ENCODE data around the gene ENTPD1.

Gene ENTPD1

DNA sequence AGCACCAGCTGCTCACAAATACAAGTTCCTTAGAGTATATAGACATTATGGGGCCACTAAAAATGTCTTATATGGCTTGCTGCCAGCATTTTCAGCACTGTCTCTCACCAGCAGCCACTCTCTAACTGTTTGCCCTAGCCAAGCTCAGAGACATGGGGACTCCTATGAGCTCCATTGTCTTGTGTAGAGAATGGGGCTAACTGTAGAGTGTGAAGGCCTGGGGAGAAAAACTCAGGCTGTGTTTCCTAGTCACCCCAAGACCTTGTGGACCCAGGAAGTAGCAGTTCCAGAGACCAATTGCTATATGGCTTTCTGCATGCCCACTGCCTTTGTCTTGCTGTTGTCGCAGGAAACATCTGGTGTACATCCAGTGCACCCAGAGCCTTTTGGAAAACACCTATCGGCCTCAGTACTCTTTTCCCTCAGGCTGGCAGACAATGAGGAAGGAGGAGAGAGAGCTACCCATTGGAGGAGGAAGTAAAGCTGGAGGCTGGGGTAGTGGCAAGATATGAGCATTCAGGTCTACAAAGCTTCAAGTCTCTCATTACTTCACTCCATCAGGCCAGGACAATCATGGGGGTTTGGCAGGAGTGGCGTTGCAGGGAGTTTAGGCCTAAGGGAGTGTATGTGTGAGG lies 28.4 kb downstream of the ENTPD1 start:
- no peaks in the 10 kb centered on the region for H3K4me1 ChIP-seq (ENCODE audit: control insufficient read depth, insufficient read depth, low read length, poor library complexity, severe bottlenecking)
- H3K9me3 ChIP-seq (ENCODE audit: control insufficient read depth, low read length): no peaks in the 10 kb centered on the region
- H3K27me3 ChIP-seq (replicated peaks; ENCODE audit: control insufficient read depth, insufficient read depth, low read length, poor library complexity, severe bottlenecking): no peaks in the 10 kb centered on the region
- no peak overlapping the region for H3K27ac ChIP-seq (ENCODE audit: insufficient read depth, low read length, poor library complexity, severe bottlenecking)
- no peaks in the 10 kb centered on the region for H3K36me3 ChIP-seq (ENCODE audit: control insufficient read depth, insufficient read depth, low read length)
- H3K4me3 ChIP-seq (ENCODE audit: insufficient read depth, low read depth, low read length, poor library complexity, severe bottlenecking): no peak overlapping the region
- no peak for DNase-seq

GRCh38 chr10:95785317-95785716 lies 29.4 kb downstream of the ENTPD1 start:
- Histone ChIP-seq H3K4me1 (ENCODE audit: control insufficient read depth, insufficient read depth, low read length, poor library complexity, severe bottlenecking) (no peaks in the 10 kb centered on the region), H3K9me3 (ENCODE audit: control insufficient read depth, low read length) (no peaks in the 10 kb centered on the region), H3K36me3 (ENCODE audit: control insufficient read depth, insufficient read depth, low read length) (no peaks in the 10 kb centered on the region), H3K4me3 (ENCODE audit: insufficient read depth, low read depth, low read length, poor library complexity, severe bottlenecking) (no peak overlapping the region), H3K27ac (ENCODE audit: insufficient read depth, low read length, poor library complexity, severe bottlenecking) (no peak overlapping the region), H3K27me3 (replicated peaks; ENCODE audit: control insufficient read depth, insufficient read depth, low read length, poor library complexity, severe bottlenecking) (no peaks in the 10 kb centered on the region)
- DNase-seq: no peak

DNA sequence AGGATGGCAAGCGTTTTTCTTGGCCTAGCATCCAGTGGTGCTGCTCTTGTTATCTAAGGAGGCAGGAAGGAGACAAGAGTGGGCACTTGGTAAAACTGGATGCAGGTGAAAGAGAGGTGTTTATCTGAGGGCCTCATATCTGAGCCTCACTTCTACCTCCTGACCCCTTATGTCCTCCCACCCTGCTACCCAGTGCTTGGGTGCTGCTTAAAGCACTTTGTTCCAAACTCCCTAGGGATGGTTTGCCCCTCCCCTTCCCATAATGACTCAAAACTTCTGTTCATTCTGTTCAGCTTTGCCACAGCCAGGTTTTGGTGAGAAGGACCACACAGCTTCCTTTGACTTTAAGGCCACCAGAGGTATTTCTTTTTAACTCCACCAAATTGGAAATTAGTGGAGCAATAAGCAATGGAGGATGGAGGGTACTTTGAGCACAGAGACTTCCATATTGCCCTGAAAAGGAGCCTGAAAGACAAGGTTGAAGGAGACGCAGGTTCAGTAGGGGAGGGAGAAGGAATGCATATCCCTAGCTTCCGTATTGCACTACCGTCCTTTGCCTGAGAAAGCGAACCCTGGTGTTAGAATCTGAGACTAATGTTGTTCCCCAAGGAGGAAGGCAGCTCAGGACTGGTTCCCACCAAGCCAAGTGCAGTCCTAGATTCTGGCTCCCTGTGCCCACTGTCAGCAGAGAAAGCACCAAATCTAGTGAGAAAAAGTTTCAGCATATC lies 30.1 kb downstream of the ENTPD1 start:
- Histone ChIP-seq H3K36me3 (ENCODE audit: control insufficient read depth, insufficient read depth, low read length) (no peaks in the 10 kb centered on the region), H3K4me3 (ENCODE audit: insufficient read depth, low read depth, low read length, poor library complexity, severe bottlenecking) (no peak overlapping the region), H3K27me3 (replicated peaks; ENCODE audit: control insufficient read depth, insufficient read depth, low read length, poor library complexity, severe bottlenecking) (no peaks in the 10 kb centered on the region), H3K4me1 (ENCODE audit: control insufficient read depth, insufficient read depth, low read length, poor library complexity, severe bottlenecking) (no peaks in the 10 kb centered on the region), H3K27ac (ENCODE audit: insufficient read depth, low read length, poor library complexity, severe bottlenecking) (no peak overlapping the region), H3K9me3 (ENCODE audit: control insufficient read depth, low read length) (no peaks in the 10 kb centered on the region)
- DNase-seq: no peak

DNA sequence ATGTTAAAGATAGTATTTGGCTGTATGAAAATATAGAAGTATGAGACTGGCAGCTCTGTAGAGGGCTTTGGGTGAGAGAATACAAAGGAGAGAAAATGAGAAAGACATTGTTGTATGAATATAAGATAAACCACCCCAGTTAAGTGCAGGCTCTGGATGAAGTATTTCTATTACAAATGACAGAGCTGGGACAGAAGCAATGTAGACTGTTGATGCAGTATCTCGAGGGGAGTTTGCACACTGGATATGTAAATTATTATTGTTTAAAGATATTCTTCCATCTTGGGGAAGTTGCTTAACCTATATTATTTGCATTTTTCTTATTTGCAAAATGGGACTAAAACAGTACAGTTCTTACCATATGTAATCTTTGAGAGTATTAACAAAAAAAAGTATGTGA lies 31.5 kb downstream of the ENTPD1 start:
- H3K4me3 ChIP-seq (ENCODE audit: insufficient read depth, low read depth, low read length, poor library complexity, severe bottlenecking): no peak overlapping the region
- no peak for DNase-seq
- no peak overlapping the region for H3K27ac ChIP-seq (ENCODE audit: insufficient read depth, low read length, poor library complexity, severe bottlenecking)
- no peaks in the 10 kb centered on the region for H3K27me3 ChIP-seq (replicated peaks; ENCODE audit: control insufficient read depth, insufficient read depth, low read length, poor library complexity, severe bottlenecking)
- H3K9me3 ChIP-seq (ENCODE audit: control insufficient read depth, low read length): no peaks in the 10 kb centered on the region
- H3K36me3 ChIP-seq (ENCODE audit: control insufficient read depth, insufficient read depth, low read length): no peaks in the 10 kb centered on the region
- H3K4me1 ChIP-seq (ENCODE audit: control insufficient read depth, insufficient read depth, low read length, poor library complexity, severe bottlenecking): no peaks in the 10 kb centered on the region

GRCh38 chr10:95788830-95789229 lies 32.9 kb downstream of the ENTPD1 start:
- Histone ChIP-seq H3K36me3 (ENCODE audit: control insufficient read depth, insufficient read depth, low read length) (no peaks in the 10 kb centered on the region), H3K4me3 (ENCODE audit: insufficient read depth, low read depth, low read length, poor library complexity, severe bottlenecking) (no peak overlapping the region), H3K4me1 (ENCODE audit: control insufficient read depth, insufficient read depth, low read length, poor library complexity, severe bottlenecking) (no peaks in the 10 kb centered on the region), H3K27ac (ENCODE audit: insufficient read depth, low read length, poor library complexity, severe bottlenecking) (no peak overlapping the region), H3K9me3 (ENCODE audit: control insufficient read depth, low read length) (no peaks in the 10 kb centered on the region), H3K27me3 (replicated peaks; ENCODE audit: control insufficient read depth, insufficient read depth, low read length, poor library complexity, severe bottlenecking) (no peaks in the 10 kb centered on the region)
- no peak for DNase-seq

DNA sequence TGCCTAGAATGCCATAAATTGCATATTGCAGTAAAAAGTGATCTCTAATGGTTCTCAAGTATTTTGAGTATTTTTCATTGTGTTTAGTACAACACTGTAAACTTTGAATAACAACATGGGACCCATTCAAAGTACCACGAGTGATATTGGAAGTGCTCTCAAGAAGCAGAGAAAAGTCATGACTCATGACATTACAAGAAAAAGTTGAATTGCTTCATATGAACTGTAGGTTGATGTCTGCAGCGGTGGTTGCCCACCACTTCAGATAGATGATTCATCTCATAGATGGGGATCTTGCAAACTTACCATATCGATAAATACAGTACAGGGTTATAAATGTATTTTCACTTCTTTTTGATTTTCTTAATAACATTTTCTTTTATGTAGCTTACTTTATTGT lies 33.9 kb downstream of the ENTPD1 start:
- no peak overlapping the region for H3K27ac ChIP-seq (ENCODE audit: insufficient read depth, low read length, poor library complexity, severe bottlenecking)
- H3K4me3 ChIP-seq (ENCODE audit: insufficient read depth, low read depth, low read length, poor library complexity, severe bottlenecking): no peak overlapping the region
- H3K36me3 ChIP-seq (ENCODE audit: control insufficient read depth, insufficient read depth, low read length): no peaks in the 10 kb centered on the region
- no peak for DNase-seq
- no peaks in the 10 kb centered on the region for H3K27me3 ChIP-seq (replicated peaks; ENCODE audit: control insufficient read depth, insufficient read depth, low read length, poor library complexity, severe bottlenecking)
- no peaks in the 10 kb centered on the region for H3K9me3 ChIP-seq (ENCODE audit: control insufficient read depth, low read length)
- H3K4me1 ChIP-seq (ENCODE audit: control insufficient read depth, insufficient read depth, low read length, poor library complexity, severe bottlenecking): no peaks in the 10 kb centered on the region

DNA sequence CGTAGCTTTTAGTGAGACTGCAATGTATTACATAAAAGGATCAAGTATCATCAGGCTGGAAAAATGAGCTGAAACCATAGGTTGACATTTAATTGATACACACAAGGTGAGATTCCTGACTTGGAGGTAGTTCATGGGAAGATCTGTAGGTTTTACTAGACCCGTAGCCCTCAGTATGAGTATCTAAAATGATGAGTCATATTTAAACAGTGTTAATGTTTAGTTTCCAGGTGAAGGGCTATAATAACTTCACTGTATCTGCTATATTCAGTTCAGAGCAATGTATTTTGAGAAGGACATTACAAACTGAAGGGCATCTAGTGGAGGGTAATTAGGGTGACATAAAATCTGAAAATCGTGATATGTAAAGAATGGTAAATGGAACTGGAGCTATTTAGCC lies 35.0 kb downstream of the ENTPD1 start:
- DNase-seq: no peak
- no peaks in the 10 kb centered on the region for H3K36me3 ChIP-seq (ENCODE audit: control insufficient read depth, insufficient read depth, low read length)
- no peaks in the 10 kb centered on the region for H3K9me3 ChIP-seq (ENCODE audit: control insufficient read depth, low read length)
- H3K27ac ChIP-seq (ENCODE audit: insufficient read depth, low read length, poor library complexity, severe bottlenecking): no peak overlapping the region
- H3K4me1 ChIP-seq (ENCODE audit: control insufficient read depth, insufficient read depth, low read length, poor library complexity, severe bottlenecking): no peaks in the 10 kb centered on the region
- H3K4me3 ChIP-seq (ENCODE audit: insufficient read depth, low read depth, low read length, poor library complexity, severe bottlenecking): no peak overlapping the region
- H3K27me3 ChIP-seq (replicated peaks; ENCODE audit: control insufficient read depth, insufficient read depth, low read length, poor library complexity, severe bottlenecking): no peaks in the 10 kb centered on the region

- Histone ChIP-seq H3K27me3 (replicated peaks; ENCODE audit: control insufficient read depth, insufficient read depth, low read length, poor library complexity, severe bottlenecking) (no peaks in the 10 kb centered on the region), H3K4me1 (ENCODE audit: control insufficient read depth, insufficient read depth, low read length, poor library complexity, severe bottlenecking) (no peaks in the 10 kb centered on the region), H3K4me3 (ENCODE audit: insufficient read depth, low read depth, low read length, poor library complexity, severe bottlenecking) (no peak overlapping the region), H3K36me3 (ENCODE audit: control insufficient read depth, insufficient read depth, low read length) (no peaks in the 10 kb centered on the region), H3K9me3 (ENCODE audit: control insufficient read depth, low read length) (no peaks in the 10 kb centered on the region), H3K27ac (ENCODE audit: insufficient read depth, low read length, poor library complexity, severe bottlenecking) (no peak overlapping the region)
- DNase-seq: no peak
Observed at GRCh38 chr10:95791425-95791979, 35.5 kb downstream of the ENTPD1 start.

- DNase-seq: no peak
- no peaks in the 10 kb centered on the region for H3K9me3 ChIP-seq (ENCODE audit: control insufficient read depth, low read length)
- no peaks in the 10 kb centered on the region for H3K4me1 ChIP-seq (ENCODE audit: control insufficient read depth, insufficient read depth, low read length, poor library complexity, severe bottlenecking)
- no peak overlapping the region for H3K4me3 ChIP-seq (ENCODE audit: insufficient read depth, low read depth, low read length, poor library complexity, severe bottlenecking)
- H3K36me3 ChIP-seq (ENCODE audit: control insufficient read depth, insufficient read depth, low read length): no peaks in the 10 kb centered on the region
- no peaks in the 10 kb centered on the region for H3K27me3 ChIP-seq (replicated peaks; ENCODE audit: control insufficient read depth, insufficient read depth, low read length, poor library complexity, severe bottlenecking)
- no peak overlapping the region for H3K27ac ChIP-seq (ENCODE audit: insufficient read depth, low read length, poor library complexity, severe bottlenecking)
Observed at GRCh38 chr10:95792211-95792780, 36.3 kb downstream of the ENTPD1 start.

DNA sequence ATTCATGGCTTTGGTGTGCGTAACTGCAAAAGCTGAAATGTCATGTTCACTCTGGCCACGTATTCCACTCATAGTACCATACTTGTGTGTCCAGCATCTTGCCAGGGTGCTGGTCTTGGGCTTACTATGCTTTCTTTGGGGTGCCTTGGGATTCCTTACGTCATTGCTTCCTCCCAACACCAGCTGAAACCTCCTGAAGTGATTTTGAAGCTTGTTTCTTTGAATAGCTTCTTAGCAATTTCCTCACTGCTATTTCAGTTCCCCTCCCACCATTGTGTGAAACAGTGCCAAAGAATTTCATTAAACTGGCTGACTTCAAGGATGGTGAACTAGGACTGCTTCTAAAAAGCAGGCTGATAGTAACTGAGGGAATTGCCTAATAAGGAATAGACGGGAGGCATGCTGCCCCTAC lies 36.9 kb downstream of the ENTPD1 start:
- Histone ChIP-seq H3K4me1 (ENCODE audit: control insufficient read depth, insufficient read depth, low read length, poor library complexity, severe bottlenecking) (no peaks in the 10 kb centered on the region), H3K4me3 (ENCODE audit: insufficient read depth, low read depth, low read length, poor library complexity, severe bottlenecking) (no peak overlapping the region), H3K36me3 (ENCODE audit: control insufficient read depth, insufficient read depth, low read length) (no peaks in the 10 kb centered on the region), H3K27ac (ENCODE audit: insufficient read depth, low read length, poor library complexity, severe bottlenecking) (no peak overlapping the region), H3K27me3 (replicated peaks; ENCODE audit: control insufficient read depth, insufficient read depth, low read length, poor library complexity, severe bottlenecking) (no peaks in the 10 kb centered on the region), H3K9me3 (ENCODE audit: control insufficient read depth, low read length) (no peaks in the 10 kb centered on the region)
- no peak for DNase-seq

Measured in effector memory CD4-positive, alpha-beta T cell (primary cell).